ENCODE results near the gene IL17A. TPM values are rescaled to one million over a fixed set of nuclear protein-coding genes. Genes with fewer than 3 reads are reported as not detected.

IL17A gene
- total RNA-seq, 1 donor from 2014 or later, result not detected

DNA sequence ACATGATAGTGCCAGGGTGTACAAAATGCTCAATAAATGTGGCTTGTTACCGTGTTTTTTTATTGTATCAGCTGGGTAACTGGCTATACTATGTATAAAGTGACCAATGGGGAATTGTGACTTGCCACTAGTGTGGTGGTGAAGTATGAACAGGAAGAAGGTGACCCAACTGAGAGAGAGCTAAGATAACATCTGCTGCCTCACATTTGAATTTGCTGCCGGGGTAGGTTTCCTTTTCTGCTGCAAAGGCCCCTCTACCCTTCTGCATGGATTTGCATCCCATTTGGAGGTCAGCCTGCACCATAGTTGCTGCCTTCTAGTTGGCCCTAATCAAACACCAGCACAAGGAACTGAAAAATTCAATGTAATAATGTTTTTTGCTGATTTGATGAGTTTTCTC is 24.1 kb downstream of the IL17A start:
- DNase-seq (ENCODE audit: low spot score), result no peak

DNA sequence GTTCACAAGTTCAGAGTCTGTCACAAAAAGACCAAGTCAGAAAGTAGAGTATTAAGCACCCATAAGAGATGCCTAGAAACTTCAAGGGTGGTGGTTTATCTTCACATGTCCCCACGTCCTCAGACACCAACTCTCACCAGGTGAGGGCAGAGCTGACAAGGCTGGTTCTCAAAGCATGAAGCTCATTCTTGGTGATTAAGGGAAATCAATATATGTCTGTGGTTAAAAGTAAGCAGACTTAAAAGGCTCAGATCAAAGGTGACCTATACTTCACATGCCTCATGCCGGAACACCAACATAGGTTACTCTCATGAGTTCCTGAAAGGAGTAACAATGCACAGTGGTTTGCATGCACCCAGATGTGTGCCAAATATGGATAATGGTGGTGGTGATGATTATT is 27.0 kb downstream of the IL17A start:
- DNase-seq (ENCODE audit: low spot score), result no peak

DNA sequence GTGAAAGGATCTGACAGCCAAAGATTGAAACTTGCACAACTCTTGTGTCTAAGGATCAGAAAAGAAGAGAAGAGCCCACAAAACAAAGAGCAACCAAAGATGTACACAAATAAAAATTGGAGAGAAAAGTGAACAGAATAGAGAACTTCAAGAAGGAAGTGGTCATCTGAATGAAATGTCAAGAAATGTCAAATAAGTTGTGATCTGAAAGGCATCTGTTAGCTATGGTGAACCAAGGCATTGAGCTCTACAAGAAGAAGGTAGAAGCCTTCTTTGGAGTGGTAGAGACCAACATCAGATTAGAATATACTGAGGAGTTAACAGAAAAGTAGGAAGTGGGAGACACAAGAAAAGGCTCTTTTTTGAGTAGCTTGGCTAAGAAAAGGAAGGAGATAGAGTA is 29.6 kb downstream of the IL17A start:
- no peak for DNase-seq (ENCODE audit: low spot score)

DNA sequence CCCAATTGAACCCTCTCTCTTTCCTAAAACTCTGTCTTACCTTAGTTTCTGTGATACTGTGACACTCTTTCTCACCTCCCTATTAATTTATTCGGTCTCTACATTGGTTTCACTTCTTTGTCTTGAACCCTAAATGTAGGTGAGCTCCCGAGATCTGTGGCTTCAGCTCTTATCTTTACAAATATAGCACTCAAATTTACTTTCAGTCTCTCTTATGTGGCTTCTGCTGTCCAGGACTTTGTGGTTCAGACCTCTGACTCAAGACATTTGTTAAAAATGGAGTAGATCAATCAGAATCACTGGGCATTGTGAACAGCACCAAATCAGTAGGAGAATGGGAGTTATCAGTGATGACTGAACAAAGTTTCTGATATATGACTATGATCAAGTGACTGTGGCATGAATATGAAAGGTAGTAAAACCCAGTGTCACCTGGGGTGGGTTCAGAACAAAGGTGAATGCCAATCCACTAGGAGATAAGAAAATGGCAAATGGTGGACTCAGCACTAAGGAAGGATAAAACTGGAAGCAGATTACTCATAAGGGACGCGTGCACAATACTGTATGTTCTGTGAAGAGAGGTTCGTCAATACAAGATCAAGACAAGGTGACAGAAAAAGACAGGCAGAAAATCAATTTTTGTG is 30.9 kb downstream of the IL17A start:
- no peak for DNase-seq (ENCODE audit: low spot score)

DNA sequence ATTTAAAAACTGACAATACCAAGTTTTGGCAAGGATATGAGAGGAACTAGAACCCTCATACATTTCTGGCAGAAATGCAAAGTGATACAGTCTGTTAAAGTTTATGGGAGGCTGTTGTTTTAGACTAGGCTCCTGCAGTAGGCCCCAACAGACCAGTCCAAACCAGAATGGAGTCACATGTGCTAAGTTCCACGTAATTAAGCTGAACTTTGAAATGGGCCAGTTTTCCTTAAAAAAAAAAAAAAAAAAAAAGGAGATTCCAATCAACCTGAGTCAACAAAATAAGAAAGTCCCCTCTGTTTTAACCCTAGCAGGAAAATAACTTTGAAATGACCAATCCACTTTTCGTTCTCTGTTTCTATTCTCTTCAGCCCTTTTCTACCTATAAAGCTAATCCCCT is 31.6 kb downstream of the IL17A start:
- no peak for DNase-seq (ENCODE audit: low spot score)

DNA sequence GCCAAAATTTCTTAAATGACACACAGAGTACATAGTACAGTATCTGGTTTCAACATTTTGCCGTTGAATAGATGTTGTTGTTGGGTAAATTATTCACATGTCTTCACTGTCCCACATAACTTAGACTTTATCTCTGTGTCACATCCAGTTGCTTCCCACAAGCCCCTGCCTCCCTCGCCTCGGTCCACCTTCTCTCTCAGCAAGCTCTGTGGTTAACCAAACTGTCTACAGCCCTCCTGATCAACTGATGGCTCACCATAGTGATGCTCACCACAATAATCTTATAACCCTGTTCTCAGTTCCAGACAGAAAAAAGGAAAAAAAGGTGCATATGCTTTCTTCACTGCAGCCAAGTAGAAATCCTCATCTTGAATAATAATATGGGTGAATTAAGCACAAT is 35.1 kb downstream of the IL17A start:
- no peak for DNase-seq (ENCODE audit: low spot score)

DNA sequence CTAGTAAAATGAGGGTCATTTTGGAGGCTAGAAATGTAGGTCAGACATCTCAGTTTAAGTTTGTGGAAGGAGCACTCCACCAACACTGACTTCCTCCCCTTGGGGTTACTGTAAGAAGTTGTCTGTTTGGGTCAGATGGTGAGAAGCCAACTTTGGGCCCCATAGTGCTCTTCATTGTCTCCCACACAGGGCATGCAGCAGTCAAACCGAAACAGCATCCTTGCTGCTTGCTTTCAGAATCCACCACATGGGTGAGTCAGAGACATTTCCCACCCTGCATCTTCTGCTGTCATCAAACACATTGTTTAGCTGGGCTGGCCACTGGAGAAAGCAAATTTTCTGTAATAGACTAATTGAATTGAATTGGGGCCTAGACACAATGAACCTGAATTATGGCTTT is 41.3 kb downstream of the IL17A start:
- no peak for DNase-seq (ENCODE audit: low spot score)

DNA sequence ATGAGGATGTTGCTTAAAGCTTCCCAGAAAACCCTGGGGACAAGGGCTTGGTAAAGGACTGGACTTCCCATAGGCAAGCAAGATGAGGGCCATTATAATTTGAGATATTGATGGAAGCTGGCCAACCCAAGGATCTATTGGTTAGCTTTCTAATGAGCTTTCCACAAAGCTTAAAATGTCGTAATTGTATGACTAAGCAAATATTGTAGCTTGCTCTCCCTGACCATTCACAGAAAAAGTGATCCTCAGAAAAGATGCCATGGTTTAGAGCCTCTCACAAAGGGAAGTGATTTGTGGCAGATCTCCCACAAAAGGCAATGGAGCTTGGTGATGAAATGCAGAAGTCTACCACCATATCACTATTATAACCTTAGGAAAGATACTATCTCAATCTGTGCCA is 44.5 kb downstream of the IL17A start:
- DNase-seq (ENCODE audit: low spot score), result no peak

DNA sequence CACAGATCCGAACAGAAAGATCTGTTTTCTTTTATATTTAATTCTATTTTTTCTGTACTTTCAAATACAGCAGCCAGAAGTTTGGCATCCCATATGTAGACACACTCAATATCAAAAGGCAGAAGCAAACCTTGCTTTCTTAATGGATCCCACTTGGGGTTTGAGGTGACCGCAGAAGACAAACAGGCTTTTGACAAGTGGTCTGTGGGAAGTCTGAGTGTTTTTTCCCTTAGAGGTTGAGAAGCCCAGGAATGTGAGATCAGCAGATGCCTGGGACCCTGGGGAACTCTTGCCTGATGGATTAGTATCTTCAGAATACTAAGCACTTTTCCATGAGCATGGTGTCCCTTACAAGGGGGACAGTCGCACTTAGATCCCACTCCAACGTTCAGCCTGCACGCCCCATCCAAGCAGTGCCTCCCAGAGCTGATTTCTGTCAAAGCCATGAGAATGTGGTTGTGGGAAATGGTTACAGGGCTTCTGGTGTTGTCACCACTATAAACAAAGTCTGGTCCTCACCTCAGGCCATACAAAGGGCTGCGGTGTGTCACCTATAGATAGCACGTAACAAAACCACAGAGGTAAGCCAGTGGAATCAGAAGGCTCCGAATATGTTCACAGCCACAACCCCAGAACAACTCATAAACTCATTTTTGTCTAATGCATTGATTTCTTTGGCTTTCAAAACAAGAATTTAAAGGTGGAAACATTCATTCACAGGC is 45.4 kb downstream of the IL17A start:
- DNase-seq (ENCODE audit: low spot score), result no peak

DNA sequence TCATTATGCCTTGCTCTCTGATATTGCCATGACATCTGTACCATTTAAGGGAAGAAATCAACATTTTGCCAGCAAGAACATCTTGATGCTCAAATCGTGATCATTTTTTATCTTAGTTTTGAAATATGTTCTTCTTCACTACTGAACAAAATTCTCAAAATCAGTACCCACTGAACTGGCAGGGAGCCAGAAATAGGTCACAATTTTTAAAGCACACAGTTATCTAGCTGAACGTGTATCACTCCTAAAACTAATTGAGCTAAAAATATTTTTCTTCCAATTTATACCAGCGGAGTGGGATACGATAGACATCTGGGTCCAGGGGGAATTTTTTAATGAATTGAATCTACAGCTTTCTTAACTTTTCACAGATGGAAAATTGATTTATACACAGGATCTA is 46.8 kb downstream of the IL17A start:
- DNase-seq (ENCODE audit: low spot score), result no peak

DNA sequence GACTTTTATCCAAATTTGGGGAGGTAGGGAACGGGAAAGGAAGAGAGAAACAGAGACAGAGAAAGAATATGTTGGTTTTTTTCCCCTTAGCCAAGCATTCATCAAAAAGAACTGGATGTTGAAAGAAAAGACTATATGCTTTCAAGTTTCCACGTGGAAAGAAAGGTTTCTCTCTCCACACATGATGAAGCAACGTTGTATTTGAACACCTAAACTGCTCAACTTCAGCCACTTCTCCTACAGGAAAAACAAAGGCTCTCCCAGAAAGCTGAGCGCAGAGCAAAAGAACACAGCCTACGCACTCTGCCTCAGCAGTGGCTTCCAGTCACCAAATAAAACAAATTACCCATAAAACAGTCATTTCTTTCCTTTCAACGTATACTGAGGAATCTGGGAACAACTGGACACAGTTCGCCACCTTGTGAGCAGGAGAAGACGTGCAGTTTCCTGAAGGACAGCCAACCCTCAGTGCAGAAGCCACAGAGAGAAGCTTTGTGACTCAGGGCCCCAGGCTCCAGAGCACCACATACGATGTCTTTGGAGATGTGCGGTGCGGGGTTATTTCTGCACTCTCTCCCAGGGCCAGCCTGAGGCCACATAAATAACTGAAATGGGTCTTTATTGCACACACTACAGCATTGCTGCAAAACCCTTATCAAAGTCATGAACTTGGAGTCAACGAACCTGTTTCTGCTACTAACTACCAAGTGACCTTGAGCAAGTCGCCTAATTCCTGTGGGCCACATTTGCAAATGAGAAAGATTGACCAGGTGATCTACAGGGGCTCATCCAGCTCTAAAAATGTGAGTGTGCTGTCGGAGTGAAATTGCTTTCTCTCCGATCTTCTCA is 48.0 kb downstream of the IL17A start:
- DNase-seq (ENCODE audit: low spot score), result no peak

Small RNA genes lying within 50 kb of the gene (microRNA-seq; reads per million reads assigned to microRNA genes)
- gene MIR133B (ENCODE audit: borderline number of aligned reads) (not detected), gene MIR206 (ENCODE audit: borderline number of aligned reads) (13.1 reads per million, percentile 10 among the genes with 10 or more reads in this experiment)

Other genes with a start within 250 kb of the IL17A start
- not detected for gene PKHD1, start 98.8 kb upstream of the IL17A start, total RNA-seq
- not detected for gene IL17F, start 58.1 kb downstream of the IL17A start, total RNA-seq
- 22.2 TPM for gene MCM3, start 98.4 kb downstream of the IL17A start, total RNA-seq
- gene PAQR8, start 175.8 kb downstream of the IL17A start, total RNA-seq, result 3.9 TPM
- gene EFHC1, start 234.0 kb downstream of the IL17A start, total RNA-seq, result 10.4 TPM

Measured in mesenteric fat pad (tissue), 1 donor.